Cortex of kidney (tissue), 1 donor: ENCODE results near the gene SAMD4A.
"Not testable (repeated sequence)": the region's sequence is repeated elsewhere in the genome, so short reads cannot be mapped to it uniquely, and the experiment has no call there.

Source experiments
- DNase-seq: peaks from one replicate; lab custom pipeline; 2025; lab: John Stamatoyannopoulos, UW

The SAMD4A gene

GRCh38 chr14:54734966-54735365, 168.0 kb downstream of the SAMD4A start:
- DNase-seq: no peak

- no peak for DNase-seq
Measured at GRCh38 chr14:54735424-54735823, 168.5 kb downstream of the SAMD4A start.

GRCh38 chr14:54737132-54737711, 170.3 kb downstream of the SAMD4A start:
- DNase-seq: no peak

GRCh38 chr14:54738009-54738408, 171.1 kb downstream of the SAMD4A start:
- no peak for DNase-seq

GRCh38 chr14:54739514-54739913, 172.6 kb downstream of the SAMD4A start:
- no peak for DNase-seq

GRCh38 chr14:54742492-54743350, 175.8 kb downstream of the SAMD4A start:
- DNase-seq: no peak

GRCh38 chr14:54743382-54743781, 176.5 kb downstream of the SAMD4A start:
- DNase-seq: no peak

- DNase-seq: no peak
Measured at GRCh38 chr14:54746019-54746418, 179.1 kb downstream of the SAMD4A start.

GRCh38 chr14:54747616-54748015, 180.7 kb downstream of the SAMD4A start:
- DNase-seq: no peak

GRCh38 chr14:54749180-54749579, 182.3 kb downstream of the SAMD4A start:
- no peak for DNase-seq

- no peak for DNase-seq
Measured at GRCh38 chr14:54749727-54750126, 182.8 kb downstream of the SAMD4A start.

- DNase-seq: not testable (repeated sequence)
Measured at GRCh38 chr14:54752611-54753010, 185.7 kb downstream of the SAMD4A start.

- not testable (repeated sequence) for DNase-seq
Measured at GRCh38 chr14:54753396-54753795, 186.5 kb downstream of the SAMD4A start.

- DNase-seq: no peak
Measured at GRCh38 chr14:54754116-54754622, 187.2 kb downstream of the SAMD4A start.

- no peak for DNase-seq
Measured at GRCh38 chr14:54754623-54755386, 187.9 kb downstream of the SAMD4A start.

GRCh38 chr14:54756656-54757392, 189.9 kb downstream of the SAMD4A start:
- DNase-seq: no peak

- DNase-seq: no peak
Measured at GRCh38 chr14:54758041-54758440, 191.1 kb downstream of the SAMD4A start.

GRCh38 chr14:54759982-54760585, 193.2 kb downstream of the SAMD4A start:
- no peak for DNase-seq

GRCh38 chr14:54760866-54761575, 194.1 kb downstream of the SAMD4A start:
- DNase-seq: no peak

- no peak for DNase-seq
Measured at GRCh38 chr14:54761835-54762234, 194.9 kb downstream of the SAMD4A start.

- DNase-seq: no peak
Measured at GRCh38 chr14:54762296-54762695, 195.4 kb downstream of the SAMD4A start.
